ENCODE results near the gene ACOX2.

ACOX2 gene

DNA sequence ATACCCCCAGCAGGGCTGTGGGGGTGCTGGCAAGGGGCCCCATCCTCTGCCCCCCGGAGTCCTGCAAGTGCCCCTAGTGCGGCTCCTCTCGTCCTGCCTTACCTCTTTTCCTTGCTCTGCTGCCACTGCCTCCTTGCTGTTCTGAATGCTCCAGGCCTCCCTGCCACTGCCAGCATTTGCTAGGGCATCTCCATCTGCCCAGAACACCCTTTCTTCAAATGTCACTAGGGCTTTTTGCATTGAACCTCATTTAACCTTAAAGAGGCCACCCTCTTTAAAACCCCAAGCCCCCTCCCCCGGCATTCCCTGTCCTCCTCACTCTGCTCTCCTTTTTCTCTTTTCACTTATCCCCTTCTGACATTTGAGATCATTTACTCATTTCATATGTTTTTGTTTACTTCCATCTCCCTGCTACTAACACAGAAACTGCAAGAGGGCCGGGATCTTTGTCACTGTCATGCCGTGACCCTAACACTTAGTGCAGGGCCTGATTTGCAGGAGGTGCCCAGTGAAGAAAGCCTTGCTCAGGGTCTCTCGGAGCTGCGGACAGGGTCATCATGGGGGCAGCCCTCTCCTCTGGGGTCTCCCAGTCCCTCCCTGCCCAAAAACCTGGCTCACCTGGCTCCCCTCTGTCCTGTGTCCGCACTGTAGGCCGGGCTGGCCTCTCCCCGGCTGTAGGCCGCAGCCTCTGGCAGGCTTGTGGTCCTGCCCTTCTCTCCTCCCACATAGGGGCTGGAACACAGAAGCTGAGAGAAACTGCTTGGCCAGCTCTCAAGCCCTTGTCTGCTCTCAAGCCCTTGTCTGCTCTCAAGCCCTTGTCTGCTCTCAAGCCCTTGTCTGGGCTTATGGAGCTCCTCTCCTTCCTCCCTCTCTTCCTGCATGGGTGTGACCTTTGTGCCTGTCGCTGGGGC, at the start of gene ACOX2:
ACOX2 (minus strand) TSS at position 690 of the 911 bp plus-strand sequence. CDS start 2,084 bp downstream, outside the sequence.
- DNase-seq: no peak

GRCh38 chr3:58585994-58586393, 49.0 kb upstream of the ACOX2 start:
- no peak for DNase-seq

- peak; percentile 64 for DNase-seq
Measured at GRCh38 chr3:58585005-58585786, 48.2 kb upstream of the ACOX2 start.

DNA sequence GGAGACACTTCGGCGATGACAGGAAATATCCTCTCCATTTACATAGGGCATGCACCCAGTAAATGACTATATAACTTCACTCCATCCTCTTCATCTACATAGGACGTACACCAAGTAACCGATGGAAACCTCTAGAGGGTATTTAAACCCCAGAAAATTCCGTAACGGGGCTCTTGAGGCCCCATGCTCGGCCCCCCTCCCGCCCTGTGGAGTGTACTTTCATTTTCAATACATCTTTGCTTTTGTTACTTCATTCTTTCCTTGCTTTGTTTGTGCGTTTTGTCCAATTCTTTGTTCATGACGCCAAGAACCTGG, 47.7 kb upstream of the ACOX2 start:
- no peak for DNase-seq

DNA sequence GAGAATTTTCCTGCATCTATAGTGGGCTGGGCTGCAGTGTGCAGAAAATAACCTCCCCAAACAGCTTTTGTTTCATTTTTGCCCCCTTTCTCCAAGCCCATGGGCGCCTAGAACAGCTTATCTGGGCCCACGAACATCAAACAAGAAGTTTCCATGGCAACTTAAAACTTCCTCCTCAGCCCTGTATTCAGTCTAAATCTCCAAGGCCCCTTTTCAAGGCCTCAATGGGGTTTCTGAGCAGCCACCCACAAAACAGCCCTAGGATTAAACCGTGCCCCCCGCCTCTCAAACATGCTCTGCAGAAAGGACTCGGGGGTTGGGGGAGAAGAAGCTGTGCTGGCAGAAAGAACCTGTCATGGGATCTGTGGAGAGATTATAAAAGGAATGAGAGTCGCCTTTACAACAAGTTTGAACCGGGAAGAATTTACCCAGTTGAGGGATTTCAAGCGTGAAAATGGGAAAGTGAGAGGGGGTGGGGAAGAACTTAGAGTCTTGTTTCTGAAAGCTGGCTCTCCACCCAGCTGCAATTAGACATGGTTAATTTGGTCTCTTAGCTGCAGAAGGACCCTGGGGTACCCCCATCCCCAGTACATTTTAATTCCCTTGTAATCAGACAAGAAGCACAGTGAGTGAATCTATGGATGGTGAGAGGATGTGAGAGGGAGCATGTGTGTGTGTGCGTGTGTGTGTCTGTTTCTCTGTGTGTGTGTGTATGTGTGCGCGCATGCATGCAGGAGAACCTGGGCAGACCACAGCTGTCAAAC, 44.5 kb upstream of the ACOX2 start:
- no peak for DNase-seq

DNA sequence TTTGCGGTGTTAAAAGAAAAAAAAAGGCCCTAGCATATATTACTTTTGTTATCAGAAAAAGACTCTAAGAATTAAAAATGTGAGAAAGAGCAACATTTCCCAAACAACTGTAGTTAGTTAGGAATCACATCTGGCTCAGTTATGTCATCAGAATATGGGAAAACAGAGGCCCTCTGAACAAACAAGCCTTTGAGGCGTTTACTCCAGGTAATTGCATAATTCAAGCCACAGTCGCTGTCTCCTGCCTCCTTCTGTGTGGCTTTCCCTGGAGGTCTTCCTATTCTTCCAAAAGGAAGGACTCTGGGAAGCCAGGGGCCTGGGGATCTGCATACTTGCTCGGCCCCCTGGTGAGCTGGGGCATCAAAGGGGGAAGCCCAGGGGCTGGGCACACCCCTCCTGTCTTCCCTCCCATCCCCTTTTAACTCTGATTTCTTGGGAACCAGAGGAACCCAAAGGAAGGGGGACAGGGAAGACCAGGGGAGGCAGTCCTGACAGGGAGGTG, 43.9 kb upstream of the ACOX2 start:
- no peak for DNase-seq

DNA sequence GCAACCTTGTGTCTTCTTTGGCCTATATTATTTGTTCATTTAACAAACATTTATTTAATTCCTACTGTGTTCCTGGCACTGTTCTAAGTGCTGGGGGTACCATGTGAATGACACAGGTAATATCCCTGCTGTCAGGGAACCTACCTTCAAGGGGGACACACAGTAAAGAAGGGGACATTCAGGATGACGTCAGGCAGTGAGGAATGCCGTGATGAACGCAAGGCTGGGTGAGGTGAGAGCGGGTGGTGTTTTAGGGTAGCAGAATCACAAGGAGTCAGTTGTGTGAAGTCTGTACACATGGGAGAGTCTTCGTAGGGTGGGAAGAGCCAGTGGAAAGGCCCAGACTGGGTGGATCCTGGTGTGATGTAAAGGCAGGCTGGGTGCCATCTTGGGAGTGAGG, 41.9 kb upstream of the ACOX2 start:
- no peak for DNase-seq

DNA sequence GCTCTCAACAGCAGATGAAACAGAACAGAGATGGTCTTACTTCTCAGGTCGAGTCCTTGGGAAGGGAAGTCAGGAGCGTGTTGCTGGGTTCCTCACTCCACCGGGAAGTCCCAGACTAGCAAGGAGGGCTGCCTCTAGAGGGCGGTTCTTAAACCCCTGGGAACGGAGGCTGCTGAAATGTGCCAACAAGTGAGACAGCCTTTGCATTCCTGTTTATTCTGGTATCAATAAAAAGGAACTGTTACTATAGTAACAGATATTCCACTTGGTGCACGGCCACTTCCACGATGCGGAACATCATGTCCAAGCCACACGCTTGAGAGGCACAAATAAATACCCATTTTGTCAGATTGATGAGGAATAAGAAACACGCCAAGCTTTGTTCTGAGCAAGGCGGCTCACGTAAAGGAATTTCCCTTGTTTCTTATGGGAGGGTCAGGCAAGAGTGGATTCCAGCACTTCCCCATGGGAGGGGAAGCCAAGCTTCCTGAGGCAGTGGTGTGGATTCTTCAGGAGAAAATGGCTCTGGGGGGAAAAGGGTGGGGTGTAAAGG, 40.4 kb upstream of the ACOX2 start, which contains the start of gene FAM107A:
FAM107A (minus strand) TSS at position 123 of the 553 bp plus-strand sequence. CDS start 7,531 bp downstream, outside the sequence.
- no peak for DNase-seq

DNA sequence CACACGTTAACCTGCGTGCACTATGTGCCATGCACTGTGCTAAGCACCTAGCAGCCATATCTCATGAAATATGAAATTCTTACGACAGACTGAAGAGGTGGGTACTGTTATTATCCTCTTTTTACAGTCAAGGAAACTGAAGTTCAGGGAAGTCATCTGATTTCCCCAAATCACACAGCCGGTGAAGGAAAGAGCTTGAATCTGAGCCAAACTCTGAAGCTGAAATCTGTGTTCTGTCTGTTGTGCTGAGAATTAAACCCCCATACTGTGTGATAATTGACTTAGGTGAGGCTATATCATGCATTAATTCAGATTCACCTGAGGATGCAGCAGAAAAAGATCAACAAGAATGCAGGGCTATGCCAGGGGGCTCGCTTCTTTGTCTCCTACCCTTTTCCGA, 39.7 kb upstream of the ACOX2 start:
- no peak for DNase-seq

GRCh38 chr3:58575971-58576652, 39.1 kb upstream of the ACOX2 start:
- no peak for DNase-seq

DNA sequence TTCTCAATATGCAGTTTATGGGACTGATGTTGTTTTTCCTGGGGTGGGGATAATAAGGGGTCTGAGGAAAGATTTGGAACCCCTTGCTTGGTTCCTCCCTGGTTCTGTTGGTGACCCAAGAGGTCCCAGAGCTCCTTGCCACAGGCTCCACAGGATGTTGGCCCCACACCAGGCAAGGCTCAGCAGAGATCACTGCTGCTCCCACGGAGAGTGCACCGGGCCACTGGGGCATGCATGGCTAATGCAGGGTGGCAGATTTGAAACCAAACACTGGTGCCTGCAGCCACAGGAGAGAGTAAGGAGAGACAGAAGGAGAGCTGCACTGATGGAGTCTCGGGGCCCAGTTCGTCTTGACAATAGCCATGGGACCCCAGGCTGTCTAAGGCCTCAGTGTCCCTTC, 37.7 kb upstream of the ACOX2 start:
- DNase-seq: no peak

- DNase-seq: no peak
Measured at GRCh38 chr3:58574106-58574505, 37.1 kb upstream of the ACOX2 start.

DNA sequence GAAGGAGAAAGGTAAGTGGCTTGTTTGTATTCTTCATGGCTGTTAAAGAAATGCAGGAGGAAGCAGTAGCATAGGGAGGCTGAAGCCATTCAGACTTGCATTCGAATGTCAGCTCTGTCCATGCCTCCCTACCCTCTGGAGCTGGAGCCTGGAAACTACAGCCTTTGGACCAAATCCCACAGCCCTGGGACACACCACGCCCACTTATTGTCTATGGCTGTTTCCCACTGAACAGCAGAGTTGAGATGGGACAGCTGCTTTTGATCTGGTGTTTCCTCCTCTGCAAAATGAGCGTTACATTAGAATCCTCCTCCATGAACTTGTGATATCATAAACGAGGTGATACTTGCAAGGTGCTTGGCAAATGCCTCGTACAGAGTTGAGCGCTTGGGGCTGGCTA, 36.6 kb upstream of the ACOX2 start:
- no peak for DNase-seq

GRCh38 chr3:58572634-58573230, 35.7 kb upstream of the ACOX2 start:
- no peak for DNase-seq

DNA sequence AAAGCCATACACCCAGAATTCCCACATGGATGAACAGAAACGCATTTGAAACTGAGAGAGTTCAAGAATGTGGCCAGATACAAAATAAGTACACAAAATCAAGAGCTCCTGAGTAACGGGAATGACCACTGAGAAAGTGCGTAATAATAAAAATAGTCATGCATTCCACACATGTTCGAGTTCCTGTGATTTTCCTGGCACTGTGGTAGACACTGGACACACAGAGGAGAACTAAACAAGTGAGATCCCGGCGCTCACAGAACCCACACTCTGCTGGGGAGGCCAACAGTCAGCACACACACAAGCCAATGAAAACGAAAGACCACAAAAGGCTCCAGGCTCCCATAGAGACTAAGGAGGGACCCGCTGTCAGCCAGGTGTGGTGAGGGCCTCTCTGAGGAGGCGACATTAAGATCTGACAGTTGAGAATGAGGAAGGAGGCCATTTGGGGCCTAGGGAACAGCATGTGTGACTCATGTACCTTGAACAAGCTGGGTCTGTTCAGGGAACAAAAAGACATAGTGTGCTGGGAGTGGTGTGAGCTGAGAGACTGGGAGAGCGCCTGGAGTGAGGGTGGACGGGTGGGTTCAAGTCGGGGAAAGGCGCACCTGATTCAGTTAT, 35.1 kb upstream of the ACOX2 start:
- no peak for DNase-seq

DNA sequence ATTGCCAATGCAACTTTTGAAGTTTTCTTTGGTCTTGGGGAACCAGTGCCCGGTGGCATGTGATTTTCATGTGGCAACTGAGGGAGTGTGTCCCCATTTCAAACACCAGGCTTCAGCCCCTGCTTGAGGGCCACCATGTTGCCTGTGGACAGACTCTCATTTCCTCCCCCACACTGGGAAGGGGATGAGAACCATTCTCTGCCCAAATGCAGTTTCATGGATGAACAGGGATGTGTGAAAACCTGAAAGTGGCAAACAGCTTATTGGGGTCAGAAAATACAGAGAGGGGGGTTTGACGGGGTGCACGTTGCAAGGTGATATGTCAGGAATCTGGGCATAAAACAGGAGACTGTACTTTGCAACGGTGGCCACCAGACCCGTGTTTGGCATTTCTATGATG, 33.9 kb upstream of the ACOX2 start:
- DNase-seq: no peak

DNA sequence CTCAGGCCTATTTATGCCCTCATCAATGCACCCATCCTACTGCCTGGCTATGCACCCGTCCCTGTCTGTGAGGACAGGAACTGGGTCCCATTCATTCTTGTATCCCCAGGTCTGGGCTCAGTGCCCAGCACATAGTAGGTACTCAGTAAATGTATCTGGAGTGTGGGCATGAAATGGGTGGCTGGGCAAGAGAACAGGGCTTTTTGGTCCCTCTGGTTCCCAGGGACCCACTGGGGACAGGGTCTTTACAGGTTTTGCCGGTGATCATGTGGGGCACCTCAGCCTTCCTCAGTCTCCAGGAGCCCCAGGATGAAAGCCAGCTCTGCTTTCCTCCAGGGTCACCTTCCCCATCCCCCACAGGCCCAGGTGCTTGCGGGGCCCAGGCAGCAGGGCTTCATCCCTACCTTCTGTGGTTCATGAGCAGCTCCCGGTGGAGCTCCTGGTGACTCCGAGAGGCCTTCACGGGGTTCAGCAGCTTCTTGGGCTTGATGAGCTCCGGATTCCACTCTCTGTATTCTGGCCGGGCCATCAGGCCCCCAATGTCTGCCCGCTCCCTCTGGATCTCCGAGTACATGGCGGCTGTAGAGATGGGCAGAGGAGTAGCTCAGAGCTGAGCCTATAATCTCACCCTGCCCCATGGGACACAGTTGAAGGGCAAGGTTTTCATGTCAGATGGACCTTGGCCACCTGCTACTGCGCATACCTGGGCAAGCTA, 32.5 kb upstream of the ACOX2 start:
- DNase-seq: no peak

DNA sequence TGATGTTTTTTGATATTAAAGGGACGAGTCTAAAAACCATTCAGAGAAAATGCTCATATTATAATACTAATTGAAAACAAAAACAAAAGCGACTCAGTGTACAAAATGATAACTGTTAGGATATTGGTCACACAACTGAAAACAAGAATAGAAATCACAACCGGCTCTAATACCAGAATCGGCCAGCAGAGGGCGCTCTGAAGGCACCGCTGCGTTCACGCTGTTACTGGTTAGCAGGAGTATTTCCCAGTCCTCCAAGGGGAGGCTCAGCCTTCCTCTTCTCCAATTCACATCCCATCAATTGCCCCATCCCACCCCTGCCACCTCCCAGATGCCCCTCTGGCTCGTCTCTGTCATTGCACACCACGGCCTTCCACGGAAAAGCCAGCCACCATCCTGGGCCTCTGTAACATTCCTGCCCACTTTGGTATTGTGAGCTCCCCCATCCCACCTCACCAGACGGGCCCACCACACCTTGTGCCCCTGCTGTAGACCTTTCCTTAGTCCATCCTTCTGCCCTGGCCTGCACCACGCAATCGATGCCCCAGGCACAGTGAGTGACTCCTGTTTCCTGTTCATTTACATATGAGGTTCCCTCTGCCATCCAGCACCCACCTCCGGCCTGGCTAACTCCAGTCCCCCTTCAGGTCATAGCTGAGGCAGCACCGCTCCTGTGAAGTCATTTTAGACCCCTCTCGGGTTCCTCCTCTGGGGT, 31.7 kb upstream of the ACOX2 start:
- peak; percentile 73 for DNase-seq

GRCh38 chr3:58567251-58567515, 30.2 kb upstream of the ACOX2 start:
- no peak for DNase-seq
